NB4 (cell line): ENCODE measurements around the gene PPP4R4.

Experiments used
- DNase-seq: peaks from one replicate; pipeline ENCODE4 v3.0.0; 2010; ENCODE audit warnings: low read depth
- H3K4me3 ChIP-seq: one replicate; pipeline ENCODE4 v1.5.1; 2011; ENCODE audit warnings: mild to moderate bottlenecking, low read depth, low read length, moderate library complexity
- CTCF ChIP-seq: IDR thresholded peaks from one replicate; pipeline ENCODE4 v1.5.1; 2012; ENCODE audit warnings: low read depth, low read length
- MYC ChIP-seq: IDR thresholded peaks from 2 replicates; pipeline ENCODE4 v1.6.1; 2011; ENCODE audit warnings: low read depth, low read length
- POLR2A ChIP-seq: IDR thresholded peaks from 2 replicates; pipeline ENCODE4 v1.6.1; 2011; ENCODE audit warnings: mild to moderate bottlenecking; ENCODE audit not compliant: insufficient read length; ENCODE audit errors: extremely low read depth
- TF ChIP-seq, protein P1 (sequence below): IDR thresholded peaks from 2 replicates; pipeline ENCODE4 v1.6.1; 2011; ENCODE audit warnings: low read depth, low read length

PPP4R4 gene

GRCh38 chr14:94171208-94171607 is 2.9 kb upstream of the PPP4R4 start:
- TF ChIP-seq CTCF: no peak
- TF ChIP-seq MYC: no peak
- TF ChIP-seq POLR2A: no peak
- TF ChIP-seq, protein P1, sequence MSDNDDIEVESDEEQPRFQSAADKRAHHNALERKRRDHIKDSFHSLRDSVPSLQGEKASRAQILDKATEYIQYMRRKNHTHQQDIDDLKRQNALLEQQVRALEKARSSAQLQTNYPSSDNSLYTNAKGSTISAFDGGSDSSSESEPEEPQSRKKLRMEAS: no peak
- no peak overlapping the region for H3K4me3 ChIP-seq
- no peak for DNase-seq

DNA sequence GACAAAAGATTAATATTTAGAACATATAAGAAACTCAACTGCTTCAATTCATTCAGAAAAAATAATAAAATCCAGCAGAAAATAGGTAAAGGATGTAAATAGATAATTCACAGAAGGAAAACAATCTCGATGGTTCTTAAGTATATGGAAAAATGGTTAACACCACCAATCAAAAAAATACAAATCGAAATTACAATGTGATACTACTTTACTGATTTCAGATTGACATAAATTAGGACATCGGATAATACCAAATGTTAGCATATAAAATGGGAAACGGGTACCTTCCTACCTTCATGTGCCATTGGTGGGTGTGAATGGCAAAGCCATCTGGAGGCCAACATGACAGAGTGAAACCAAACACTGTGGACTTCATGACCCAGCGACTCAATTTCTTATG is 1.6 kb upstream of the PPP4R4 start:
- H3K4me3 ChIP-seq: no peak overlapping the region
- no peak for DNase-seq
- TF ChIP-seq, protein P1: no peak
- no peak for TF ChIP-seq POLR2A
- TF ChIP-seq MYC: no peak
- no peak for TF ChIP-seq CTCF

GRCh38 chr14:94173471-94173884 is 644 bp upstream of the PPP4R4 start:
- peak overlapping the region; percentile 56 for H3K4me3 ChIP-seq
- TF ChIP-seq MYC: no peak
- TF ChIP-seq POLR2A: no peak
- TF ChIP-seq CTCF: no peak
- TF ChIP-seq, protein P1: no peak
- peak; percentile 37 for DNase-seq

DNA sequence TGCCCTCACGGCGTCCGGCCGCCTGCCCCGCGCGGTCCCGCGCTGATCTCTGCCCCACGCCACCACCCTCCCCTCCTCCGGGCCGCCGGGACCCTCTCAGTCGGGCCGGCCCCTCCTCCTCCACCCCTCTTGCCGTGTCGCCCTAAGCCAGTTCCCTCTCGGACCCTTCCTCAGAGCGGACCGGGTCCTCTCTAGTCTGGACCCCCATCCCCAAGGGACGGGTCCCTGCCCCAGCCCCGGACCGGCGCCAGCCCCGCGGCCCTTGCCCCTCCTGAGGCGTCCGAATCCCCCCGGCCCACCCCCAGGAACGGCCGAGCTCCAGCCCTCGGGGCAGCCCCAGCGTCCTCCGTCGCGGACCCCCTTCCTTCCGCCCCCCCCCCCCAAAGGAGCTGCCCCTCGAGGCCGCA is 485 bp downstream of the PPP4R4 start:
- TF ChIP-seq POLR2A (no peak), MYC (no peak), CTCF (no peak)
- TF ChIP-seq, protein P1: no peak
- DNase-seq: no peak

DNA sequence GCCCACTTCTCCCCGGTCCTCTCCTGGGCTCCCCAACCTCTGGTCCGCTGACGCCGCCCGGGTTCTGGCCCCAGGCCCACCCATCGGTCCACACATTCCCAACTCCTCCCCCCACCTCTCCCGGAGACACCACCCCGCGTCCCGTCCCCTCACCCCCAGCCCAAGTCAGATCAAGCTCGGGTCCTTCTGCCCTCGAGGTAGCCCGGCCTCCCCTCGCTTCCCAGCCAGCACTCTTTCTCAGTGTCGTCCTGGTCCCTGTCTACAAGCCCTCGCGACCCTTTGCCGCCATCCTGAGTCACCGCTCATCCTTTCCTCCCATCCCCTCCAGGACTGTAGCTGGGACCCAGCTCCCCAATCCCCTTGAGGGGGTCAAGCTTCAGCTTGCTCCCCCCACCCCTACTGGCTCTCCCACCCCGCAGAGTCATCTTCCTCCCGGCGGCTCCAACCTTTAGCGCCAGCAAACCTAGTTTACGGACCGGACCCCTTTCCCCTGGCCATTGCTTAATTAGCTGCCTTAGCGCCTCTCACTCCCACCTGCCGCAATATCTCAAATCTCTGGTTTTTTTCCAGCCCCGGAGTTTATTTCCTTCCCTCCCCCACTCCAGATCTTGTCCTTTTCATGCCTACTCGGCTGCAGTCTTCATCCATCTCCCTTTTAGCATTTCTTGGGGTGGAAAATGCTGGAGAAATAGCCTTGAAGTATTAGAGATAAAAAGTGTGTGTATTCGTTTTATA is 1.1 kb downstream of the PPP4R4 start:
- TF ChIP-seq POLR2A: no peak
- TF ChIP-seq CTCF: no peak
- TF ChIP-seq MYC: no peak
- TF ChIP-seq, protein P1: no peak
- peak; percentile 11 for DNase-seq
- no peak overlapping the region for H3K4me3 ChIP-seq

More for the DNA sequence above, 485 bp downstream of the PPP4R4 start:
- no peak overlapping the region for H3K4me3 ChIP-seq
